Measurements from ENCODE around the gene KRTAP5-7.
"Not testable (repeated sequence)": the region's sequence is repeated elsewhere in the genome, so short reads cannot be mapped to it uniquely, and the experiment has no call there.

The KRTAP5-7 gene

DNA sequence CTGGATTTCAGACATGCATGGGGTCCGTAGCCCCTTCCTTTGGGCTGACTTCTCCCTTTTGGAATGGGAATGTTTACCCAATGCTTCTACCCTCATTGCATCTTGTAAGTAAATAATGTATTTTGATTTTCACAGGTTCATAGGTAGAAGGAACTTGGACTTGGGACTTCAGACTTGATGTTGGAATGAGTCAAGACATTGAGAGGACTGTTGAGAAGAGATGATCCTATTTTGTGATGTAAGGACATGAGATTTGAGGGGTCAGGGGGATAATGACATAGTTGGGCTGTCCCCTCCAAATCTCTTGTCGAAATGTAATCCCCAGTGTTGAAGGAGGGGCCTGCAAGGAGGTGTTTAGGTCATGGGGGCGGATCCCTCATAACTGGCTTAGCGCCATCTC is 37.4 kb downstream of the KRTAP5-7 start:
- no peak for DNase-seq

- no peak for DNase-seq
These were observed 38.2 kb downstream of the KRTAP5-7 start, which contains the start of gene KRTAP5-10 for GRCh38 chr11:71565263-71565662. KRTAP5-10 (plus strand) TSS chr11:71565563; CDS start chr11:71565588, 25 bp downstream.

- no peak for DNase-seq
These were observed 39.1 kb downstream of the KRTAP5-7 start for GRCh38 chr11:71566081-71566620.

GRCh38 chr11:71566626-71567599 is 39.8 kb downstream of the KRTAP5-7 start:
- not testable (repeated sequence) for DNase-seq

- not testable (repeated sequence) for DNase-seq
These were observed 40.6 kb downstream of the KRTAP5-7 start for GRCh38 chr11:71567633-71568032.

- no peak for DNase-seq
These were observed 41.8 kb downstream of the KRTAP5-7 start for GRCh38 chr11:71568704-71569349.

GRCh38 chr11:71571101-71571850 is 44.2 kb downstream of the KRTAP5-7 start:
- DNase-seq, result not testable (repeated sequence)

DNA sequence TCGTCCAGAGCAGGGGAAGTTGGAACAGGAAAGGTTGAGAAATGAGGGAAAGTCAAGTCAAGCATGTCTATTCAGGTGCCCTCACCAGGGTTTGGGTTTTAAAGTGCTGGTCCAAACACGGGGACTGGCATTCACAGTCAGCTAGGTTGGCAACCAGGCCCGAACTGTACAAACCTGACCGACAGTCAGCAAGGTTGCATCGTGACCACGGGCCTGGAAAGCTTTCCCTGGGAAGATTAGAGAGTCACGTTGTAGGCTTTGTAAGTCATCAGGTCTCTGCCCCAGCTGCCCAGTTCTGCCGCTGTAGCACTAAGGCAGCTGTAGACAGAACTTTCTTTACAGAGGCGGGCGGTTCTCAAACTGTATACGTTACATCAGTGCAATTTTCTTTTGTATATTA is 45.7 kb downstream of the KRTAP5-7 start:
- DNase-seq, result no peak

DNA sequence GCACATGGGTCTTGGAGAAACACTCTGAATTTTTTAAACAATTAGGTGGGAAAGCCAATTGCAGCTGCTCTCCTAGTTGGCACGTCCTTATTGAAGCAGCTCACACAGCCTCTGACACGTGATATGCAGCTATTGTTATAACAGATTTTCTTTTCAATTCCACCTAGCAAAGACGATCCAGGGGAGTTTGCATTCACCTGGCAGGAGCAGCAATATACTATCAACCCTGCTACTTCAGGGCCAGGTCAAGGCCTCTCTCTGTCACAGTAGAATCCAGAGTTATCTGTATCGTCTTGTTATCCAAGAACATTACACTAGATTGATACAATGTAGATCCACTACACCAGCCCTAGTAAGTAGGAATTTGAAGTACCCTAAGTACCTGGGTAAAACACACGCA is 47.4 kb downstream of the KRTAP5-7 start:
- DNase-seq, result no peak

GRCh38 chr11:71575723-71576424 is 48.8 kb downstream of the KRTAP5-7 start:
- DNase-seq, result no peak

DNA sequence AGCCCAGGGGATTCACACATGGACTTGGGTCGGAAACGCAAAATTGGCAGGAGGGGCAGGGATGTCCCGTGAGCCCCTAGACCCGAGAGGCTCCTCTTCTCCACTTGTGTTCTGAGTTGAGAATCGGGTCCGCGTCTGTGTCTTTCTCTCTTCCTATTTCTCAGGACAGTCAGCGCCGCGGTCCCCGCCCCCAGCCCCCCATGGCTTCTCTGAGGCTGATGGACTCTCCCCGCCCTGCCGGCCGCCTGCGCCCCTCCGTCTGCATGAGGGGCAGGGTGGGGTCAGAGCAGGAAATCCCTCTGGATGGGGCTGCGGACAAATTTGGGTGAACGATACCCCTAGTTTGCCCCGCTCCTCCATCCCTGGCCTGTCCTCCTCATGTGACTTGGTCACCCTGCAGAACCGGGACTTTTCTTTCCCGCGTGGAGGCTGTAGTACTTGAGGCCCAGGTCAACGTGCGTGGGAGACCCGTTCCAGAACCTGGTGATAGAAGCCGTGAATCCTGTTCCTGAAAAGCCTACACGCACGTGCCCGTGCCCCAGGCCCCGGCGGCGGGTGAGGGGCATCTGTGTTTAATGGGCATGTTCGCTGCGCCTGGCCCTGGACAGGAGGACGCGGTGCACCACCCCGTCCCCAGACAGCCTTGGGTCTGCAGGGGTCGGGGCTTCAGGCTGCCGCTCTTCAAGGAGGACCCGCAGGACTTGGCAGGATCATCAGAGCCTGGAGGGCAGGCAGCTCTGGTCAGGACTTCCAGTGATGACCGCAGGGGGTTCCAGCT is 49.8 kb downstream of the KRTAP5-7 start:
- not testable (repeated sequence) for DNase-seq

DNA sequence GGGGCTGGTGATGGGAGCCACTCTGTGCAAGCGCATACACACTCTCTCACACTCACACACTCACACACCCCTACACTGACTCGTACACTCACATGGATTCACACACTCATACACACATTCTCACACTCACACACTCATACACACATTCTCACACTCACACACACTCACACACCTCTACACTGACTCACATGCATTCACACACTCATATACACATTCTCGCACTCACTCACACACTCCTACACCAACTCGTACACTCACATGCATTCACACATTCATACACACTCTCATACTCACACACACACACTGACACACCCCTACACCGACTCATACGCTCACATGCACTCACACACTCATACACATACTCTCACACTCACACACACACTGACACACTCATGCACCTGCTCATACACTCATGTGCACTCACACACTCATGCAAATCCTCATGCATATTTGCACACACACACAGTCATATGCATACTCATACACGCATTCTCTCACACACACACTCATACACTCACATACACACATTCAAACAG is 50.5 kb downstream of the KRTAP5-7 start:
- no peak for DNase-seq
